Medulla oblongata (tissue), 1 donor: ENCODE data around the gene DNAH10.
A peak's percentile ranks its signal among the peaks of the same experiment; 100 is the strongest.
"Not testable (repeated sequence)": the region's sequence is repeated elsewhere in the genome, so short reads cannot be mapped to it uniquely, and the experiment has no call there.

ENCODE experiments used
- DNase-seq: peaks from one replicate; pipeline ENCODE4 v3.0.0-alpha.2; 2015; ENCODE audit errors: extremely low spot score

The DNAH10 gene

DNA sequence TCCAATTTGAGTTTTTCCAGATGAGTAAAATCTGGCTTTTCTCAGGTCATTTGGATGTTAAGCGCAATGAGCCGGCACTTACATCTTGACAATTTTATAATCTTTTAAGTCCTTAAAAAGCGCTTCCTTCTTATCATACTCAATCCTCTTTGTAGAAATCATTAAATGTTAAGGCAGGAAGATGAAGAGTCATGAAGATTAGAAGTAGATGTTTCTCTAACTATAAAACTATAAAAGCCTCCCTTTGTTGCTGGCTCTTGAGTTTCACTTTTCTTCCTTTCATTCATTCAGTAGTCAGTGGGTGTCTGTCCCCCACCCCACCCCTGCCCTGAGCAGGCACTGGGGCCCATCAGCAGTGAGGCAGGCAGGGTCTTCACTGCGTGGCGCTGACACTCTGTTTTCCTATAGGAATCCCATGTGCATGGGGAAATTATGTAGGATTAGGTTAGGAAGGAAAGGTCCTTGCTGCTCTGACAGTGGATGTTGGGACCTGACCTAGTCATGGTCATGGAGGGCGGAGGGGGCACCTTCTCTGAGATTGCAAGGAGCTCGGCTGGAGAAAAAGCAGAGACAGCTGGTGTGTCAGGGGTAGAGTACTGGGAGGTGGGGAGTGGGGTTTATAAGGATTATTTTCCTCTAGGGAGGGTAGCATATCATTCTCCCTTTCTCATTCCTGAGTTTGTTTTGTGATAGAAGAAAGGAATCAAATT, 144.8 kb downstream of the DNAH10 start:
- no peak for DNase-seq

DNA sequence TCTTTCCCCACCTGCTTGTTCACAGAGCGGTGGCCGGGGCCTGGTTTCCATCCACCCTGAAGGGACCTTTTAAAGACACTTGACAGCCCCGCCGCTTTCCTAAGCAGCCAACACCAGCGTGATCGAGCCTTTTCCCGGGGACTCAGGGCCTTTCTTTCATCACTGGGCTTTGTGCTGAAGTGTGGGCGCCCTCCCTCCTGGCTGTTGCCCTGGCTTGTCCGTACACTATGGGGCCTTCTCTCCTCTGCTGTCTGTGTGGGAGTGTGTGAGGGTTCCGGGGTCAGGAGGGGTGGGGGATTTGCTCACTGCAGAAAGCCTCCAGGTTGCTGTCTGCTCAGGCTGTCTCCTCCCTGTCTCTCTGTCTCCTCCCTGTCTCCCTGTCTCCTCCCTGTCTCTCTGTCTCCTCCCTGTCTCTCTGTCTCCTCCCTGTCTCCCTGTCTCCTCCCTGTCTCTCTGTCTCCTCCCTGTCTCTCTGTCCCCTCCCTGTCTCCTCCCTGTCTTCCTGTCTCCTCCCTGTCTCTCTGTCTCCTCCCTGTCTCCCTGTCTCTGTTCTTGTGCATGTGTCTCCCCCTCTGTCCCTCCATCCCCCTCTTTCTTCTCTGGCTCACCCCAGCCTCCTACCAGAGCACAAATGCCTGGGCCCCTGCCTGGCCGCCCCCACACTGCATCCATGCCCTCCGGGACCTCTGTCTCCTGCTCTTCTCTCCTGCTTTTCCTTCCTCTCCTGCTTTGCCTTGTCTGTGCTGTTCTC, 145.8 kb downstream of the DNAH10 start:
- DNase-seq = peak; percentile 47

DNA sequence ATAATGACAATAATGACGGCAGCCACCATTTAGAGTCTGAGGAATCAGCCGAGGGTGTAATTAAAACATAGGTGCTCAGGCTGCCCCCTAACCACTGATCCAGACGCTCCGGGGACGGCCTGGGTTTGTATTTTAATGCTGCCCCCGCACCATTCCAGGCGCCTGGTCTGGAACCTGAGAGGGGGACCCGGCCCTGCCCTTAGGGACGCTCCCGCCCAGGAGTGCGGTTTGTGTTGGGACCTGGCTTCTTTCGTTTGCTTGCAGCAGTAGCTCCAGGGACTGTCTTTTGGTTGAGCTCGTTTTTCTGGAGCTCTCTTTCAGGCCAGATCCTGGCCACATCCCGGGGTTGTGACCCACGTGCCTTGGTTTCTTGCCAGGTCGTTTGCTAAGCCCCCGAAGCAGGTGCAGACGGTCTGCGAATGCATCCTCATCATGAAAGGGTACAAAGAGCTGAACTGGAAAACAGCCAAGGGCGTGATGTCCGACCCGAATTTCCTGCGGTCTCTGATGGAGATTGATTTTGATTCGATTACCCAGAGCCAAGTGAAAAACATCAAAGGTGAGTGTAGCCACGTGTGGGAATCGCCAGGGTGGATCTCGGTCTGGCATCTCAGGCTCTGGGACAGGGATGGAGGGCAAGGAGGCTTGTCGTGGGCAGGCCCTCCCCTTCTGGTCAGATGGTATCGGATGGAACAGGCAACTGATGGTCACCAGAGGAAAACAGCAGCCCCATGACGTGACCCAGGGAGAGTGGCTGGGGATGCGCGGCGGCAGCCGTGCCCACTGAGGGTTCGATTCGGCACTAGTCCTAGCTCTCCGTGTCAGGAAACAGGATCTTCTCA, 147.0 kb downstream of the DNAH10 start:
- peak; percentile 9 for DNase-seq

DNA sequence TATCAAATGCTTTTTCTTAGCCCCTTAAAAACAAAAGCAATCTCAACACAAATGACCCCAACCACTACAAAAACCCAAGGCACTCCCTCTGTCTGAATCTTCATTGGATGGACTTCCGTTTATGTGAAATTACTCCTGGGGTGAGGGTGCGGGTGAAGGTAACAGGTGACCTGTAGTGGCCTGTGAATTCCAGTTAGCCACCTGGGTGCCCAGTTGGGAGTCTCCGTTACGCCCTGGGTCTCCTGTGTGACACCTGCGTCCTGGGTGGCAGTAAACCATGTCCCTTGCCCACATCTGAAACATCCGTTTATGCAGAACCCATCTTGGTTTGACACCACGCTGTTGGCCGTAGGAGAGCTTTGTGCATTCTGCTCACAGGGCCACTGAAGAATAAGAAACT, 148.0 kb downstream of the DNAH10 start:
- no peak for DNase-seq

DNA sequence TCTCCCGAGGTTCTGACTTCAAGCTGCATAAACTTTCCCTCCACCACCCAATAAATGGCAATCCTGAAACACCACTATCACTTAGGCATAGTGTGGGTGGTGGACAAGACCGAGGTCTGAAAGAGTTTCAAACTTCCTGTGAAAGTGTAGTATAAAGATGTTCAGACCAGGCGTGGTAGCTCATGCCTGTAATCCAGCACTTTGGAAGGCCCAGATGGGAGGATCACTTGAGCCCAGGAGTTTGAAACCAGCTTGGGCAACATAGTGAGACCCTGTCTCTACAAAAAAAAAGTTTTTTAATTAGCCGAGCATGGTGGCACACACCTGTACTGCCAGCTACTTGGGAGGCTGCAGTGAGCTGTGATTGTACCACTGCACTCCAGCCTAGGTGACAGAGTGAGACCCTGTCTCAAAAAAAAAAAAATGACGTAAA, 148.7 kb downstream of the DNAH10 start:
- DNase-seq = no peak

DNA sequence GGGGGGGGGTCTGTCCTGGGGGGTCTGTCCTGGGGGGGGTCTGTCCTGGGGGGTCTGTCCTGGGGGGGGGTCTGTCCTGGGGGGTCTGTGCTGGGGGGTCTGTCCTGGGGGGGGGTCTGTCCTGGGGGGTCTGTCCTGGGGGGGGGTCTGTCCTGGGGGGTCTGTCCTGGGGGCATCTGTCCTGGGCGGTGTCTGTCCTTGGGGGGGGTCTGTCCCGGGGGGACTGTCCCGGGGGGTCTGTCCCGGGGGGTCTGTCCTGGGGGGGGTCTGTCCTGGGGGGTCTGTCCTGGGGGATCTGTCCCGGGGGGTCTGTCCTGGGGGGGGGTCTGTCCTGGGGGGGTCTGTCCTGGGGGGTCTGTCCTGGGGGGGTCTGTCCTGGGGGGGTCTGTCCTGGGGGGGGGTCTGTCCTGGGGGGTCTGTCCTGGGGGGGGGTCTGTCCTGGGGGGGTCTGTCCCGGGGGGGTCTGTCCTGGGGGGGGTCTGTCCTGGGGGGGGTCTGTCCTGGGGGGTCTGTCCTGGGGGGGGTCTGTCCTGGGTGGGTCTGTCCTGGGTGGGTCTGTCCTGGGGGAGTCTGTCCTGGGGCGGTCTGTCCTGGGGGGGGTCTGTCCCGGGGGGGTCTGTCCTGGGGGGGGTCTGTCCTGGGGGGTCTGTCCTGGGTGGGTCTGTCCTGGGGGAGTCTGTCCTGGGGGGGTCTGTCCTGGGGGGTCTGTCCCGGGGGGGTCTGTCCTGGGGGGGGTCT, 149.7 kb downstream of the DNAH10 start:
- DNase-seq = not testable (repeated sequence)

DNA sequence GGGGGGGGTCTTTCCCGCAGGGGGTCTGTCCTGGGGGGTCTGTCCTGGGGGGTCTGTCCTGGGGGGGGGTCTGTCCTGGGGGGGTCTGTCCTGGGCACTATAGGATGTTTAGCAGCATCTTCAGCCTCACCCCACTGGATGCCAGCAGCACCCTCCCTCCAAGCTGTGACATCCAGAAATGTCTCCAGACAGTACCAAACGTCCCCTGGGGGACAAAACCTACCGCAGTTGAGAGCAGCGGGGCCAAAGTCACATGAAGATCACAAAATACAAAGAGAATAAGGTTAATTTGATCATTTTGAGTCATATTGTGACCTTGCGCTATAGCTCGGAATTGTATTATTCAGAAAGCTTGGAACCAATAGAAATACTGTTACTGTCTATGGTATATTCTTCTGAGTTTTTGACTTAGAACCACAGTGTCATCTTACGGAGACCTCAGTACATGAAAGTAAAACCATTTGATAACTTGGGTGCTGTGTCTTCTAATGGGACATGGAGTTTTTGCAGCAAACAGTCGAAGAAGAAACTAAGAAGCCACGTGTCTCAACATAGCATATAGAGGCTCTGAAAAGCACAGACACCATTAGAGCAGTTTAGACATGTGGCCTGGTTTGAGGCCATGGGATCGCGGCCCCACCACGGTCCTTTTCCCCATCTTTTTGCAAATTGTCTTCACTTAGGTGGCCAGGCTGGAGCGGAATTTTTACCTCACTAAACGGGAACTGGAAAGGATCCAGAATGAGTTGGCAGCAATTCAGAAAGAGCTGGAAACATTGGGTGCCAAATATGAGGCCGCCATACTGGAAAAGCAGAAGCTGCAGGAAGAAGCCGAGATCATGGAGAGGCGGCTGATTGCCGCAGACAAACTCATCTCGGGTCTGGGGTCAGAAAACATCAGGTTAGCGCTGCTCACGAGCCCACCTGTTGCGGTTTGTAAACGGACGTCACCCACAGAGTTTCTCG, 150.6 kb downstream of the DNAH10 start:
- DNase-seq = no peak

DNA sequence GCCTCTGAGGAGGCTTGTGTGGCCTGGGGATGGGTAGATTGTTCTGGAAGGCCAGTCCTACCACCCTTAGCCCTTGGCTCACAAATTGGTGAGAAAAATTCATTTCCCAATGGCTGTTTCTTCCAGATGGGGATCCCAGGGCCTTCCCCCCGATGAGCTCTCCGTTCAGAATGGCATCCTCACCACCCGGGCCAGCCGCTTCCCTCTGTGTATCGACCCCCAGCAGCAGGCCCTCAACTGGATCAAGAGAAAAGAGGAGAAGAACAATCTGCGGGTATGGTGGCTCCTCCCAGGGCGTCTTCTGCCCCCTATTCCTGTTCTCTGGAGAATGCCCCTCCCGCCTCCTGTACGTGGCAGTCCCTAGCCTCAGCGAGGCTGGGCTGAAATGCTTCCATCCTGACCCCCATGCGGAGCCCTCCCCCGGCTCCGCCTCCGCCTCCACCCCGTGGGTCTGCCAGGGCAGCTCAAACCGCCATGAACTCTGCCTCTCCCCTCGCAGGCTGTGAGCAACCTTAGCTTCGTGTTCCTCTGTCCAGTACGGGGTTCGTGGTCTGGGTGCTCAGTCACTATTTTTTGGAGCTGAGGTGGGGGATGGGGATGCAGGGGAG, 152.7 kb downstream of the DNAH10 start:
- DNase-seq = no peak

DNA sequence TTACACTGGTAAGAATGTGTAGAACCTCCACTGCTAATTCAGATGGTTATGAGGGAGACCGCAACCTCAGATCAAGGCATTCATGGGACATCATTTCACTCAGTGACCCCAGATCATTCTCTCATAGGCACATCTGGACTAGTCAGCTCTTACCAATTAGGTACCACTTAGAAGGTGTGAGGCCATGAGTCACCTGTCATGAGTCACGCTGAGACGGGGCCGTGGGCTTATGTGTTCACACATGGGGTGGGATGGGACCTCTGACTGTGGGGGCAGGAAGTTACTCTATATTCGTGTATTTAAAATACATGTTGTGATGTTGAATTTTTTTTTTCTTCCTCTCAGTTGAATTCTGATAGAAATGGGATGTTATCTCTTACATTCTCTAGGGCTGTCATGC, 154.6 kb downstream of the DNAH10 start:
- no peak for DNase-seq

DNA sequence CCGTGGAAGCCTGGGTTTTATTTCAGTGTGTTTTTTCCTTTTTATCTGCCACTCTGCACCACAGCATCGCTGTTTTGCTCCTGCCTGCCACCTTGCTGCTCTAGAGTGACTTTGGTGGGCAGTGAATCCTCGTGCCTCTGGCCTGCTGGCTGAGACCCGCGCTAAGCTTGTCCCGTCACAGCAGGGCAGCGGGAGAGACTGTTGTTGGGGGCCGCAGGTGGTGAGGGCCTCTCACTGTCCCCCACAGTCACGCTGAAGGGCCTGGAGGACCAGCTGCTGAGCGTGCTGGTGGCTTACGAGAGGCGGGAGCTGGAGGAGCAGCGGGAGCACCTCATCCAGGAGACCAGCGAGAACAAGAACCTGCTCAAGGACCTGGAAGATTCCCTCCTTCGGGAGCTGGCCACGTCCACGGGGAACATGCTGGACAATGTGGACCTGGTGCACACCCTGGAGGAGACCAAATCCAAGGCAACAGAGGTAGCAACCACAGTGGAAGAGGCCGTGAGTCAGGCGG, 155.3 kb downstream of the DNAH10 start:
- DNase-seq = no peak

DNA sequence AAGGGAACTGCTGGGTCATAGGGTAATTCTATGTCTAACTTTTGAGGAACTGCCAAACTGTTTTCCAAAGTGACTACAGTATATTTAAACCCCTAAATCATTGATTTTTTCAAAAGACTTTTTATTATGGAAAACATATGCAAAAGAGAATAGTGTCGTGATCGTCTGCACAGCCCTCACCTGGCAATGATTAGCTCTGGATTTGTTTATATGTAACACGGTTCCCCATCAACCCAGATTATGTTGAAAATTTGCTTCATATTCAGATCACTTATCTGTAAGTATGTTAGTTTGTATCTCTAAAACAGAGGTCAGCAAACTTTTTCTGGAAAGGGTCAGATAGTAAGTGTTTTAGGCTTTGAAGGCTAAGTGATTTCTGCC, 157.9 kb downstream of the DNAH10 start:
- no peak for DNase-seq

DNA sequence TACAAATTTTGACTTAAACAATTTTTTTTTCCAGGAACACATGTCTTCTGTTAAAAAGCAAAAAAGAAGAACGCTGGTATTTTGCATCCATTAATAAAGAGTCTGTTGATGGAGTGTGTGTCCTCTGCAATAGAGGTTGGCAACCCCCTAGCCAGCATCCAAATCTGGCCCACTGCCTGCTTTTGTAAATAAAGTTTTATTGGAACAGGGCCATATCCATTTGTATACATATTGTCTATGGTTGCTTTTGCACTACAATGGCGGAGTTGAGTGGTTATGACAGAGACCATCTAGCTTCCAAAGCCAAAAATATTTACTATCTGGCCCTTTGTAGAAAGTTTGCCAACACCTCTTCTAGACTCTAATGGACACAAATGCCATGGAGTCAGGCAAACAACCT, 160.9 kb downstream of the DNAH10 start:
- no peak for DNase-seq

DNA sequence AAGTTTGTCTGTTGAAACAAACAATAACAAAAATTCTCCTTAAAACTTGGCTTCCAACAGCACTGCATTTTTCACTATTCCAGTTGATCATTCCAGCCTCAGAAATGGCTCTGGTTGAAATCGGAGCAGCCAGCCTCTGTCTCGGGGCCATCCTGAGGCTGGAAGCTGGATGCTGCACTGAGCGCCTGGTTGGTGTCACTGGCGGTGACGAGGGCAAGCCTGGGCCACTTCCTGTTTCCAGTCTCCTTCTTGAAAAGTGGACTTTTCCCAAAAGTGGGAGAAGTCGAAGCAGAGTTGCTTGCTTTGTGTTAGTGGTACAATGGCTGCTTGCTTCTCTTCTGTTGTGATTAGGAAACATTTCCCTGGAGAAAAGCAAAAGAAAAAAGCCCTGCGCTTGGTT, 161.8 kb downstream of the DNAH10 start:
- no peak for DNase-seq

DNA sequence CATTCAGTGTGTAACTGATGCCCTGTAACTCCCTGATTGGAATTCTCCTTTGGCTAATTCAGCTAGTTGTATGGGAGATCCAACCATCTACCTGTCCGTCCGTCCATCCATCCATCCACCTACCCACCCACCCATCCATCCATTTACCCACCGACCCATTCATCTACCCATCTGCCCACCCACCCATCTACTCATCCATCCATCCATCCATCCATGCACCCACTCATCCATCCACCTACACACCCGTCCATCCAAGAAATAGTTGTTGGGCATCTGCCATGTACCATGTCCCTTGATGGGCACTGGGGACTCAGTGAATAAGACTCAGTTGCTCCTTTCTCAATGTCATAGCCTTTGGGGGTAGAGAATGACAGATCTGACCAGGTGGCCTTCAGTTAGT, 162.4 kb downstream of the DNAH10 start:
- no peak for DNase-seq

DNA sequence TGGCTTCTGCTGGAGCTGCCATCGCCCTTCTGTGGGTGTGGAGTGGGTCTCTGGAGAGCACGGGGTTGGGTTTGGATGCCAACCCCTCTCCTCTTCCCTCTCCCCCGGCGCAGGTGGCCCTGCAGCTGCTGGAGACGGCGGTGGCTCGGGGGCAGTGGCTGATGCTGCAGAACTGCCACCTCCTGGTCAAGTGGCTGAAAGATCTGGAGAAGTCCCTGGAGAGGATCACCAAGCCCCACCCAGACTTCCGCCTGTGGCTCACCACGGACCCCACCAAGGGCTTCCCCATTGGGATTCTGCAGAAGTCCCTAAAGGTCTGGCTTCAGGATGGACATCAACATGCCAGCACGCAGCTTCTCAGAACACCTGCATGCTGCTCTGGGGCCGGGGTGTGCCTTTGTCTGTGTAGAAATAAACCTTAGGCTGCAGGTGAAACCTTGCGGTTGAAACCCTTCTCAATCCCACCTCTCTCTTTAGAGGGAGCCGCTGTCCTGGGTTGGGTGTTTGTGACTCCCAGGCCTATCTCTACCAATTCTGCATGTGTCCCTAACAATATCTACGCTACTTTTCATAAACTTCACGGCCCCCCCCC, 166.3 kb downstream of the DNAH10 start:
- no peak for DNase-seq

DNA sequence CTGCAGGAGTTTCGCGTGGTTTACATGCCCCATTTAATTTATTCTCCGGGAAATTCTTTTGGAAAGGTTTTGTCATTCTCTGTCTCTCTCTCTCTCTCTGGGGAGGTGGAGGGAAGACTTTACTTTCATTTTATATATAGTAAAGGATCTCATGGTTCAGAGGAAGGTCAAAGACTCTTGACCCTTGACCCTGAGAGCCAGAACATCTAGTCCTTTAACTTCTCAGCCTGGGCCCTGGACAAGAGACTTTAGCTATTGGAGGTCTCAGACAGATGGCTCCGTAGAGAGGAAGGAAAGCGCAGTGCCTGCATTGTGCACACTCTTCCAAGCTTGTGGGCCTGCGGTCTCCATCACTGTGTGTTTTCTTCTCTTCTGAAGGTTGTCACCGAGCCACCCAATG, 166.8 kb downstream of the DNAH10 start:
- no peak for DNase-seq

DNA sequence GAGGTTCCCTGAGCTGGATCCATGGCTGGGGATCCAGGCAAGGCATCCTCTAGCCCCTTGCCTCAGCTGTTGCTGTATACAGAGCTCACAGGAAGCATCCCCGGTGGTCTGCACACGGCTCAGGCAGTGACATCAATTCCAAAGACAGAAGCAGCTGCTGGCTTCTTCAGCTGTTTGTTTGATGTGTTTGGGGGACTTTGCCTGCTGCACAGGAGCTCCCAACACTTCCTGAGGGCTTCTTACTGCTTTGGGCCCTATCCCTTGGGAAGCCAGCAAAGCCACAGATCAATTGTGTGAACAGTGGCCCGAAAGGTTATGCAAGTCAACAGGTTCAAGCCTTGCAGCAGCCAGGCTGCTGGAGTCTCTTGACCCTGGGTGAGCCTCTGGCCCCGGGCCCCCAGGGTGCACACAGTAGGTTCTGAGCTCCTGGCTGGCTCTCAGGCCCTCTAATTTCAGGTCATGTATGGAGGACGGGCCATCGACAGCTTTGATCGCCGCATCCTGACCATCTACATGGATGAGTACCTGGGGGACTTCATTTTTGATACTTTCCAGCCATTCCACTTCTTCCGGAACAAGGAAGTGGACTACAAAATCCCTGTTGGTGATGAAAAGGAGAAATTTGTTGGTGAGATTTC, 168.0 kb downstream of the DNAH10 start:
- DNase-seq = no peak

DNA sequence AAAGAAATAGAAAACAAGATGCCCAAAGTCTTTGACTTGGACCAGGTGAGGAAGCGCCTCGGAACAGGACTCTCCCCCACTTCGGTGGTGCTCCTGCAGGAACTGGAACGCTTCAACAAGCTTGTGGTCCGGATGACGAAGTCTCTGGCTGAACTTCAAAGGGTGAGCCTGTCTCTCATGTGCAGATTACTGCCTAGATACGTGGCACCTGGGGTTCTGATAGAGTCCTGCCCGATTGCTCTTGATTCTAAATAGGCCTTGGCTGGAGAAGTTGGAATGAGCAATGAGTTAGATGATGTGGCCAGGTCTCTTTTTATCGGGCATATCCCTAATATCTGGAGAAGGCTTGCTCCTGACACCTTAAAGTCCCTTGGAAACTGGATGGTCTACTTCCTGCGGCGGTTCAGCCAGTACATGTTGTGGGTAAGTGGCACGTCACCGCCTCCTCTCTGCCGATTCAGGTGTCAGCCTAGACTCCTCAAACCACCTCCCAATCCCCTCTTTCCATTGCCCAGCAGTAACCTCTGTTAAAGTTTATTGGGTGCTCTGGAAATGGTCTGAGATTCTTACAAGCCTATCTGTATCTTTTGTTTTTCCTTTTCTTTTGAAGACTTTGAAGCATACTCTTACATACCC, 169.7 kb downstream of the DNAH10 start:
- no peak for DNase-seq

DNA sequence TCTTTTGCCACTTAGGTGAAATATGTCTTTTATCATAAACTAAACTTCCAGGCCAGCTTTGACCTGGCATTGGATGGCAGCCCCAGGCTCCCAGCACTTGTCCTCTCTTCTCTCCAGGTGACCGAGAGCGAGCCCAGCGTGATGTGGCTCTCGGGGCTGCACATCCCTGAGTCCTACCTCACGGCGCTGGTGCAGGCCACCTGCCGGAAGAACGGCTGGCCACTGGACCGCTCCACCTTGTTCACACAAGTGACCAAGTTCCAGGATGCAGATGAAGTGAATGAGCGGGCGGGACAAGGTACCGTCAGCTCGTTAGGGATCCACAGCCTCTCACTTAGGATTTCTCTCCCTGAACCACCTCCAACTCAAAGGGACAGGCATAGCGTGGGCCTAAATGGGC, 171.1 kb downstream of the DNAH10 start:
- no peak for DNase-seq
